SH-SY5Y (cell line): ENCODE data around the gene SRSF2.

Source experiments
- GATA2 ChIP-seq: IDR thresholded peaks from 2 replicates; pipeline ENCODE4 v1.6.1; 2011; ENCODE audit warnings: mild to moderate bottlenecking, low read depth, low read length
- GATA3 ChIP-seq: IDR thresholded peaks from 2 replicates; pipeline ENCODE4 v1.6.1; 2011; ENCODE audit warnings: low read depth, mild to moderate bottlenecking, low read length, moderate library complexity

- TF ChIP-seq GATA2 (no peak), GATA3 (no peak)
Measured at GRCh38 chr17:76742958-76743357, 5.8 kb upstream of the SRSF2 start.
